H1 (cell line): ENCODE data around the gene RNF113B. TPM values are rescaled to one million over a fixed set of nuclear protein-coding genes. Genes with fewer than 3 reads are reported as not detected.

Experiments used
- ASH2L ChIP-seq: fragments of 200-600, 300-600 bp; sonication (generic); IDR thresholded peaks from one replicate; pipeline ENCODE4 v1.7.1; 2017; ENCODE audit warnings: low read length
- NRF1 ChIP-seq: IDR thresholded peaks from 2 replicates; pipeline ENCODE4 v1.6.1; 2011; ENCODE audit warnings: mild to moderate bottlenecking, low read depth, low read length, improper control_type of control experiment
- RNF2 ChIP-seq: fragments of 200-900, 300-1000 bp; sonication (generic); IDR thresholded peaks from 2 replicates; pipeline ENCODE4 v1.7.1; 2016; ENCODE audit warnings: borderline replicate concordance, low read depth, mild to moderate bottlenecking, antibody characterized with exemption, low read length; ENCODE audit not compliant: poor library complexity, severe bottlenecking; ENCODE audit errors: missing control alignments
- polyA plus RNA-seq, 7 experiments: library from polyadenylated mRNA; depleted of rRNA in 3 of 7; stranded (reverse) in 5 of 7; unstranded in 2 of 7; fragments of >200 nt in 5 of 7; fragments of 200-250 nt in 2 of 7; gene quantifications; 1 replicate in 5 of 7; 2 replicates in 1 of 7; 4 replicates in 1 of 7; pipeline versions ENCODE4 v1.2.1 to v1.2.3, GENCODE V29; 2011 to 2013; ENCODE audit warnings: missing spikeins in 2 of 7, mixed read lengths in 2 of 7
- total RNA-seq: library from RNA; stranded (reverse); fragmentation: NEBNext Ultra II Directional; extraction: Animal tissue kit (Norgen Biotek cat#: 25700); gene quantifications from 2 replicates; pipeline ENCODE4 v1.2.1, GENCODE V29; 2021
- TF ChIP-seq, protein P1 (sequence below): fragments of 300-600 bp; sonication (generic); IDR thresholded peaks from 2 replicates; pipeline ENCODE4 v1.7.1; 2012; ENCODE audit warnings: low read length, moderate library complexity, mild to moderate bottlenecking, inconsistent platforms; ENCODE audit not compliant: insufficient replicate concordance

Gene RNF113B
- total and polyA plus RNA-seq, 2 of the 8 experiments (the other 6 are each of a cell fraction or from before 2014, with no cell fraction given), result not detected

DNA sequence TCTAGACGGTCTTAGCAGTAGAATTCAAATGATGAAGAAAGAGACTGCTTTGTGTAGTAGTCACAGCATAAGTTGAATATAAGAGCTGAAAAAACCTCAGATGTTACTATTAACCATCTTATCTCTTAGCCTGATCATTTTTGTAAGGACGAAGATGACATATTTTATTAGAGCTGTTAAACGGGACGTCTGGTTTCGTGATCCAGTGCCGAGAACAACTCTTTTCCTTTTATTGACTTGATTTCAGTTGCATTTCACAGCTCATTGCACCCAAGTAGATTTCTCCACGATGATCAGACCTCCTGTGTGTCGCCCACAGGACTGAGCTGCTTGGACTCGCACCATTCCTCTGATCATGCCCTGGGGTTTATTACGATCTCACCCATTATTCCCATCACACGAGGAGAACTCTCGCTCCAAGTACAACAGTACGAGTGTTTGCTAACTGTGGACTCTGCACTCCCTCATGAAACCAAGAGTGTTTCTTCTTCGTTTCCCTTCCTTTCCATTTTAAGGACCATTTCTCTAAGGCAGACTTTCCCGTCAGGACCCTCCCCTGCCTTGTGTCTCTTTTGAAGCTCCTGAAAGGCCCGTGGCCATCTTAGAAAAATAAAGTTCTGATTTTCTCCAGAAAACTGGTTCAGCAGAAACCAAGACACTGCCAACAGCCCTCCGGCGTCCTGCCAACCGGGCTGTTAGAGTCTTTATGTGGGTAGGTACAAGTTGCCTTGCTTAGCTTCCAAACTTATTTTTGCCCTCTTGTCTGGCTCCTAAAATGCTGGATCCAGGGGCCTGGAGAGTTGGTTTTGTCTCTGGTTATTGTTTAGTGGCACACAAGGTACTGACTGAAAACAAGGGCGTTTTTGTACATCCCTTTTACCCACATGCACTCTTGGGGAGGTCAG, 48.2 kb upstream of the RNF113B start (continued):
- TF ChIP-seq, protein P1, sequence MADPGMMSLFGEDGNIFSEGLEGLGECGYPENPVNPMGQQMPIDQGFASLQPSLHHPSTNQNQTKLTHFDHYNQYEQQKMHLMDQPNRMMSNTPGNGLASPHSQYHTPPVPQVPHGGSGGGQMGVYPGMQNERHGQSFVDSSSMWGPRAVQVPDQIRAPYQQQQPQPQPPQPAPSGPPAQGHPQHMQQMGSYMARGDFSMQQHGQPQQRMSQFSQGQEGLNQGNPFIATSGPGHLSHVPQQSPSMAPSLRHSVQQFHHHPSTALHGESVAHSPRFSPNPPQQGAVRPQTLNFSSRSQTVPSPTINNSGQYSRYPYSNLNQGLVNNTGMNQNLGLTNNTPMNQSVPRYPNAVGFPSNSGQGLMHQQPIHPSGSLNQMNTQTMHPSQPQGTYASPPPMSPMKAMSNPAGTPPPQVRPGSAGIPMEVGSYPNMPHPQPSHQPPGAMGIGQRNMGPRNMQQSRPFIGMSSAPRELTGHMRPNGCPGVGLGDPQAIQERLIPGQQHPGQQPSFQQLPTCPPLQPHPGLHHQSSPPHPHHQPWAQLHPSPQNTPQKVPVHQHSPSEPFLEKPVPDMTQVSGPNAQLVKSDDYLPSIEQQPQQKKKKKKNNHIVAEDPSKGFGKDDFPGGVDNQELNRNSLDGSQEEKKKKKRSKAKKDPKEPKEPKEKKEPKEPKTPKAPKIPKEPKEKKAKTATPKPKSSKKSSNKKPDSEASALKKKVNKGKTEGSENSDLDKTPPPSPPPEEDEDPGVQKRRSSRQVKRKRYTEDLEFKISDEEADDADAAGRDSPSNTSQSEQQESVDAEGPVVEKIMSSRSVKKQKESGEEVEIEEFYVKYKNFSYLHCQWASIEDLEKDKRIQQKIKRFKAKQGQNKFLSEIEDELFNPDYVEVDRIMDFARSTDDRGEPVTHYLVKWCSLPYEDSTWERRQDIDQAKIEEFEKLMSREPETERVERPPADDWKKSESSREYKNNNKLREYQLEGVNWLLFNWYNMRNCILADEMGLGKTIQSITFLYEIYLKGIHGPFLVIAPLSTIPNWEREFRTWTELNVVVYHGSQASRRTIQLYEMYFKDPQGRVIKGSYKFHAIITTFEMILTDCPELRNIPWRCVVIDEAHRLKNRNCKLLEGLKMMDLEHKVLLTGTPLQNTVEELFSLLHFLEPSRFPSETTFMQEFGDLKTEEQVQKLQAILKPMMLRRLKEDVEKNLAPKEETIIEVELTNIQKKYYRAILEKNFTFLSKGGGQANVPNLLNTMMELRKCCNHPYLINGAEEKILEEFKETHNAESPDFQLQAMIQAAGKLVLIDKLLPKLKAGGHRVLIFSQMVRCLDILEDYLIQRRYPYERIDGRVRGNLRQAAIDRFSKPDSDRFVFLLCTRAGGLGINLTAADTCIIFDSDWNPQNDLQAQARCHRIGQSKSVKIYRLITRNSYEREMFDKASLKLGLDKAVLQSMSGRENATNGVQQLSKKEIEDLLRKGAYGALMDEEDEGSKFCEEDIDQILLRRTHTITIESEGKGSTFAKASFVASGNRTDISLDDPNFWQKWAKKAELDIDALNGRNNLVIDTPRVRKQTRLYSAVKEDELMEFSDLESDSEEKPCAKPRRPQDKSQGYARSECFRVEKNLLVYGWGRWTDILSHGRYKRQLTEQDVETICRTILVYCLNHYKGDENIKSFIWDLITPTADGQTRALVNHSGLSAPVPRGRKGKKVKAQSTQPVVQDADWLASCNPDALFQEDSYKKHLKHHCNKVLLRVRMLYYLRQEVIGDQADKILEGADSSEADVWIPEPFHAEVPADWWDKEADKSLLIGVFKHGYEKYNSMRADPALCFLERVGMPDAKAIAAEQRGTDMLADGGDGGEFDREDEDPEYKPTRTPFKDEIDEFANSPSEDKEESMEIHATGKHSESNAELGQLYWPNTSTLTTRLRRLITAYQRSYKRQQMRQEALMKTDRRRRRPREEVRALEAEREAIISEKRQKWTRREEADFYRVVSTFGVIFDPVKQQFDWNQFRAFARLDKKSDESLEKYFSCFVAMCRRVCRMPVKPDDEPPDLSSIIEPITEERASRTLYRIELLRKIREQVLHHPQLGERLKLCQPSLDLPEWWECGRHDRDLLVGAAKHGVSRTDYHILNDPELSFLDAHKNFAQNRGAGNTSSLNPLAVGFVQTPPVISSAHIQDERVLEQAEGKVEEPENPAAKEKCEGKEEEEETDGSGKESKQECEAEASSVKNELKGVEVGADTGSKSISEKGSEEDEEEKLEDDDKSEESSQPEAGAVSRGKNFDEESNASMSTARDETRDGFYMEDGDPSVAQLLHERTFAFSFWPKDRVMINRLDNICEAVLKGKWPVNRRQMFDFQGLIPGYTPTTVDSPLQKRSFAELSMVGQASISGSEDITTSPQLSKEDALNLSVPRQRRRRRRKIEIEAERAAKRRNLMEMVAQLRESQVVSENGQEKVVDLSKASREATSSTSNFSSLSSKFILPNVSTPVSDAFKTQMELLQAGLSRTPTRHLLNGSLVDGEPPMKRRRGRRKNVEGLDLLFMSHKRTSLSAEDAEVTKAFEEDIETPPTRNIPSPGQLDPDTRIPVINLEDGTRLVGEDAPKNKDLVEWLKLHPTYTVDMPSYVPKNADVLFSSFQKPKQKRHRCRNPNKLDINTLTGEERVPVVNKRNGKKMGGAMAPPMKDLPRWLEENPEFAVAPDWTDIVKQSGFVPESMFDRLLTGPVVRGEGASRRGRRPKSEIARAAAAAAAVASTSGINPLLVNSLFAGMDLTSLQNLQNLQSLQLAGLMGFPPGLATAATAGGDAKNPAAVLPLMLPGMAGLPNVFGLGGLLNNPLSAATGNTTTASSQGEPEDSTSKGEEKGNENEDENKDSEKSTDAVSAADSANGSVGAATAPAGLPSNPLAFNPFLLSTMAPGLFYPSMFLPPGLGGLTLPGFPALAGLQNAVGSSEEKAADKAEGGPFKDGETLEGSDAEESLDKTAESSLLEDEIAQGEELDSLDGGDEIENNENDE, result no peak
- TF ChIP-seq RNF2, result no peak
- no peak for TF ChIP-seq ASH2L
- no peak for TF ChIP-seq NRF1
